SH-SY5Y (cell line): ENCODE data around the gene LYSET.

ENCODE experiments used
- GATA2 ChIP-seq: IDR thresholded peaks from 2 replicates; pipeline ENCODE4 v1.6.1; 2011; ENCODE audit warnings: mild to moderate bottlenecking, low read depth, low read length
- GATA3 ChIP-seq: IDR thresholded peaks from 2 replicates; pipeline ENCODE4 v1.6.1; 2011; ENCODE audit warnings: low read depth, mild to moderate bottlenecking, low read length, moderate library complexity

DNA sequence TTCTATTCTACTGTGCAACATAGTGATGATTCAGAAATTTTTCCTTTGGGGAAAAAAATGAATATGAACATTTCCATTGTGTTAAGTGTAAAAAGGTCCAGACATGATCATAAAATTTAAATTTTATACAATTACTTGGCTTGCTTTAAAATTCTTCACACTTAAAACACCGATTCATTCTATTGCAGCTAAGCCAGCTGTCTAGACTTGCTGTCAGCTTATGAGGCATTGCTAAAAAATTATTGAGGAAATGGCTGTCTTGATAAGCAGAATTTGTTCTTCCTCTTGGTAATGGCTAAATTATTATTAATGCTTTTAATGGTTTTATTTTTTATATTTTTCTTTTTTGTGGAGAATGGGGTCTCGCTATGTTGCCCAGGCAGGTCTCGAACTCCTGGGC lies 1.8 kb downstream of the LYSET start:
- no peak for TF ChIP-seq GATA2
- TF ChIP-seq GATA3 = no peak
